GM21528 (cell line): Measurements from ENCODE around the gene PWWP2B.

Source experiments
- ATAC-seq: cut with Tn5 transposase; IDR thresholded peaks from one replicate; pipeline ENCODE4 v1.9.1; 2021; ENCODE audit warnings: mild to moderate bottlenecking, moderate library complexity; ENCODE audit not compliant: unreplicated experiment, low FRiP score

PWWP2B gene

GRCh38 chr10:132442636-132443035, 45.6 kb downstream of the PWWP2B start:
- no peak for ATAC-seq

- no peak for ATAC-seq
These were observed 46.6 kb downstream of the PWWP2B start for GRCh38 chr10:132443605-132443982.

- ATAC-seq: no peak
These were observed 47.2 kb downstream of the PWWP2B start for GRCh38 chr10:132443983-132444876.

- ATAC-seq: no peak
These were observed 47.9 kb downstream of the PWWP2B start for GRCh38 chr10:132444877-132445351.

GRCh38 chr10:132445516-132446194, 48.7 kb downstream of the PWWP2B start:
- ATAC-seq: no peak

GRCh38 chr10:132446195-132446581, 49.2 kb downstream of the PWWP2B start:
- no peak for ATAC-seq

GRCh38 chr10:132446661-132447445, 49.9 kb downstream of the PWWP2B start:
- ATAC-seq: peak; percentile 69

GRCh38 chr10:132447446-132448247, 50.6 kb downstream of the PWWP2B start:
- no peak for ATAC-seq

- ATAC-seq: no peak
These were observed 51.3 kb downstream of the PWWP2B start for GRCh38 chr10:132448248-132448731.

GRCh38 chr10:132449051-132449810, 52.2 kb downstream of the PWWP2B start:
- ATAC-seq: no peak

GRCh38 chr10:132449811-132450181, 52.8 kb downstream of the PWWP2B start:
- ATAC-seq: no peak

- ATAC-seq: no peak
These were observed 53.4 kb downstream of the PWWP2B start for GRCh38 chr10:132450466-132450824.

GRCh38 chr10:132450825-132451505, 54.0 kb downstream of the PWWP2B start:
- ATAC-seq: no peak

- no peak for ATAC-seq
These were observed 54.7 kb downstream of the PWWP2B start for GRCh38 chr10:132451506-132452215.

GRCh38 chr10:132452216-132452650, 55.2 kb downstream of the PWWP2B start:
- ATAC-seq: no peak

- peak; percentile 81 for ATAC-seq
These were observed 55.9 kb downstream of the PWWP2B start for GRCh38 chr10:132452651-132453469.

GRCh38 chr10:132453470-132453861, 56.5 kb downstream of the PWWP2B start:
- ATAC-seq: peak; percentile 6
